Cardiac fibroblast (primary cell): ENCODE data around the gene PRKCA.

Experiments used
- DNase-seq, 2 donors: peaks; one replicate each; pipeline versions ENCODE4 v3.0.0 to v3.0.0-alpha.2; 2010; ENCODE audit warnings: low read depth in 2 of 2
- H3K4me3 ChIP-seq, 2 donors: replicated peaks in 1 of 2; 1 replicate in 1 of 2; 2 replicates in 1 of 2; pipeline ENCODE4 v1.5.1; 2011; ENCODE audit warnings: low read depth in 2 of 2, low read length in 2 of 2, mild to moderate bottlenecking in 2 of 2, moderate library complexity in 1 of 2
- CTCF ChIP-seq: IDR thresholded peaks from one replicate; pipeline ENCODE4 v1.5.1; 2011; ENCODE audit warnings: low read depth, mild to moderate bottlenecking, low read length, inconsistent platforms

PRKCA gene

DNA sequence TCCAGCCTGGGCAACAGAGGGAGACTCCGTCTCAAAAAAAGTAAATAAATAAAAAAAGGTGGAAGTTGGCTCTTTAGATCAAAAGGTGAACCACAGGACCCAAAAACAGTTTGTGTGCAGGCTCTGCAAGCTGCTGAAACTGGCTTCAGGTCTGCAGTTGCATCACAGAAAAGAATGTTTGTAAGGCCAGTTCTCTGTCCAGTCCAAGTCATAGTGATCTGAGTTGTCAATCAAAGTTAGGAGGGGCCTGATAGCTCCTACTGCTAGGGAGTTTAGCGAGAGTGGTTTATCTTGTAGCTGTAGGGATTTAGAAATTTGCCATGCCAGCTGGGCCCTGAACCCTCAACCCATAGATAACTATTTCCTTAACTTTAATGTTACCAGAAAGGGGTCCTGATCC lies 431.3 kb downstream of the PRKCA start:
- H3K4me3 ChIP-seq = no peak overlapping the region
- TF ChIP-seq CTCF = no peak
- DNase-seq = no peak

DNA sequence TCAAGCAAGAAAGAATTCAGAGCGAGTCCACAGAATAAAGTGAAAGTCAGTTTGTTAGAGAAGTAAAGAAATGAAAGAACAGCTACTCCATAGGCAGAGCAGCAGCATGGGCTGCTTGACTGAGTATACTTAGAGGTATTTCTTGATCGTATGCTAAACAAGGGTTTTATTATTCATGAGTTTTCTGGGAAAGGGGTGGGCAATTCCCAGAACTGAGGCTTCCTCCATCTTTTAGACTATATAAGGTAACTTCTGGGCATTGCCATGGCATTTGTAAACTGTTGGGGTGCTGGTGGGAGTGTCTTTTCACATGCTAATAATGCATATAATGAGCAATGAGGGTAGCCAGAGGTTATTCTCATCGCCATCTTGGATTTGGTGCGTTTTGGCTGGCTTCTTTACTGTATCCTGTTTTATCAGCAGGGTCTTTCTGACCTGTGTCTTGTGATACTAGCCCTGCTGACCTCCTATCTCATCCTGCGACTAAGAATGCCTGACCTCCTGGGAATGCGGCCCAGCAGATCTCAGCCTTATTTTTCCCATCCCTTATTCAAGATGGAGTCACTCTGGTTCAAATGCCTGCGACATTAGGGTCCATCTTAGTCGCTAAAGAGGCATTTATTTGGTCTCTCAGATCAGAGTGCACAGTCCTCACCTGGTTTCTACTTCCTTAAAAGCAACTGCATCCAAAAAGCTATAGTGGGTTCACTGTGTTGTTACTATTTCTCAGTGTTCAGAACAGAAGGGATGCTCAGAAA lies 432.0 kb downstream of the PRKCA start:
- H3K4me3 ChIP-seq = no peak overlapping the region
- DNase-seq = no peak
- no peak for TF ChIP-seq CTCF

DNA sequence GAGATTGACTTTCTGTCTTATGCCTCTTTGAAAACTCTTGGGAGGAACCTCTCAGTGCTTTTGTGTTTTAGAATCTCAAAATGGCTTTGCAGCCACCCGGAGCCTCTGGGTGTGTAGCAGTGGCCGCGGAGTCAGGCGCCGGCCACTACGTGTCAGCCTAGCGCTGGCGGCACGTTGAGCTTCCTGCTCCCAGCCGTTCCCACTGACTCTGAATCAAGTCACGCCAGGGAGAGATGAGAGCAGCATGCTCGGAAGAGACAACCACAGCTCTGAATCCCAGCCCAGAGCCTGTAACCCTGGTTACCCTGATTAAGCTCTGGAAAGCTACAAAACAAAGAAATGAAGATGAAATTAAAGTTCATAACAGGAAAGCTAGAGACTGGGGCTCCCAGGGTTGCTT lies 435.1 kb downstream of the PRKCA start:
- no peak overlapping the region for H3K4me3 ChIP-seq
- DNase-seq = peak; percentile 21 to 76
- TF ChIP-seq CTCF = no peak

DNA sequence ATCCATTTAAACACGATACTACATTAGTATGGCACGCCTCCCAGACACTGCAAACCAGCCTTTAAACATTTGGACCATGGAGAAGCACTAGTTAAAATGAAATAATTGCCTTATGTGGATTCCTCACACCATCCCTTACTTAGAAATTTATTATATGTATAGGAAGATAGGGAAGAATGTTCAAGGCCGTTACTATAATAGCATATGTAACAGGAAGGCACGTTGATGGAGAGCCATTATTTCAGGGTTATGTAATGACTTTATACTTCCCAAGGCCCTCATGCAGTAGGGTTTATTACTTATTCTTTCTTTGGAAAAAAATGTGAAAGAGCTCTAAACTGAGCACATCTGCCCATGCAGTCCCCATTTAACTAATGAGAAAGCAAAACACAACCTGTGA lies 435.9 kb downstream of the PRKCA start:
- DNase-seq = no peak
- H3K4me3 ChIP-seq = no peak overlapping the region
- TF ChIP-seq CTCF = no peak

DNA sequence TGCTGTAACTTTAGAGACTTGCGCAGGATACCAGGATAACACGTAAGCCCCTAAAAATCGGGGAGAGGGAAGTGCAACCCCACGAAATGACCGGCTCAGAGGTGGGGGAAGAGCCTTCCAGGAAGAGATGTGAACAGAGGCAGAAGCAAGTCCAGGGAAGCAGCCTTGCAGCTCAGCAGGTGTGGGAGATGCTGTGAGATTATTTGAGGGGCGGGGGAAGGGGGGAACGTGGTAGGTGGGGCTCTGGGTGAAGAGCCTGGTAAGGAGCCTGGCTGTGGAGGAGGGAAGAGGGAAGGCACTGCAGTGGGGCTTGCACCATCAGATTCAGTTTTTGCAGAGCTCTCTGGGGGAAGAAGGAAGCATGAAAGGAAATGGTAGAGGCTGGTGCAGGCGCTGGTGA lies 437.1 kb downstream of the PRKCA start:
- H3K4me3 ChIP-seq = no peak overlapping the region
- no peak for DNase-seq
- no peak for TF ChIP-seq CTCF

- TF ChIP-seq CTCF = no peak
- no peak for DNase-seq
- H3K4me3 ChIP-seq = no peak overlapping the region
Observed at GRCh38 chr17:66740226-66740625, 437.8 kb downstream of the PRKCA start.

- TF ChIP-seq CTCF = no peak
- DNase-seq = no peak
- no peak overlapping the region for H3K4me3 ChIP-seq
Observed at GRCh38 chr17:66743511-66743910, 441.1 kb downstream of the PRKCA start.
